ENCODE results near the gene ATP12A.

GRCh38 chr13:24694907-24695306, 14.7 kb downstream of the ATP12A start:
- no peak for TF ChIP-seq CTCF (IDR thresholded peaks at IDR 0.05)
- TF ChIP-seq POLR2A (IDR thresholded peaks at IDR 0.05): no peak

Data from lower leg skin (tissue), 3 donors.